IMR-90 (cell line): ENCODE measurements around the gene ADGRV1. TPM values are rescaled to one million over a fixed set of nuclear protein-coding genes. Genes with fewer than 3 reads are reported as not detected.

Experiments
- ATAC-seq: fragments of 200-7000 bp; cut with Tn5 transposase; 2 replicates; pipeline ENCODE4 v1.9.1; 2020; ENCODE audit warnings: low read depth, mild to moderate bottlenecking, moderate library complexity
- BruUV-seq: library from RNA; stranded (reverse); fragments of 400-500 nt; replicated peaks from 2 replicates; lab custom pipeline; 2021; lab: Mats Ljungman, UMichigan
- CTCF ChIA-PET: fragments of 300-600 bp; formaldehyde crosslinking; extraction: SDS; loops from one replicate; lab custom pipeline; 2021; ENCODE audit warnings: antibody characterized with exemption; lab: Yijun Ruan, JAX
- POLR2A ChIA-PET: fragments of 300-600 bp; sonication (Branson Sonifier 250); formaldehyde crosslinking; loops from one replicate; lab custom pipeline; 2022; ENCODE audit warnings: antibody characterized with exemption; ENCODE audit not compliant: unreplicated experiment; lab: Charles Lee
- DNase-seq: peaks from one replicate; pipeline ENCODE4 v3.0.0; 2013
- H2AFZ ChIP-seq: replicated peaks from 2 replicates; pipeline ENCODE3; 2013; ENCODE audit warnings: low read length, mild to moderate bottlenecking; ENCODE audit not compliant: poor library complexity
- H2AK5ac ChIP-seq: 2 replicates; pipeline ENCODE4 v1.6.1; 2013; ENCODE audit warnings: low read depth, low read length, inconsistent platforms
- H2AK9ac ChIP-seq: replicated peaks from 2 replicates; pipeline ENCODE3; 2013; ENCODE audit warnings: mild to moderate bottlenecking, low read depth, low read length, moderate library complexity; ENCODE audit not compliant: poor library complexity
- H2BK120ac ChIP-seq: 2 replicates; pipeline ENCODE4 v1.6.1; 2013; ENCODE audit warnings: low read depth, low read length, inconsistent platforms
- H2BK15ac ChIP-seq: 3 replicates; pipeline ENCODE4 v1.6.1; 2013; ENCODE audit warnings: low read depth, low read length, inconsistent platforms
- H2BK20ac ChIP-seq: 2 replicates; pipeline ENCODE4 v1.6.1; 2013; ENCODE audit warnings: low read depth, mild to moderate bottlenecking, inconsistent platforms, low read length, moderate library complexity
- H2BK5ac ChIP-seq: 2 replicates; pipeline ENCODE4 v1.6.1; 2013; ENCODE audit warnings: mild to moderate bottlenecking, low read depth, low read length, inconsistent platforms; ENCODE audit not compliant: poor library complexity, severe bottlenecking
- H3K14ac ChIP-seq: replicated peaks from 2 replicates; pipeline ENCODE4 v1.6.1; 2013; ENCODE audit warnings: low read depth, low read length, inconsistent platforms
- H3K18ac ChIP-seq: 2 replicates; pipeline ENCODE4 v1.6.1; 2013; ENCODE audit warnings: low read depth, low read length, control low read depth
- H3K23ac ChIP-seq: 2 replicates; pipeline ENCODE4 v1.6.1; 2013; ENCODE audit warnings: low read depth, low read length, inconsistent platforms
- H3K27ac ChIP-seq: 2 replicates; pipeline ENCODE4 v1.5.1; 2013; ENCODE audit warnings: mild to moderate bottlenecking, control low read depth, low read length; ENCODE audit not compliant: insufficient read depth
- H3K27me3 ChIP-seq: 2 replicates; pipeline ENCODE4 v1.6.1; 2013; ENCODE audit warnings: low read length; ENCODE audit not compliant: control insufficient read depth, insufficient read depth
- H3K36me3 ChIP-seq: 2 replicates; pipeline ENCODE4 v1.6.1; 2013; ENCODE audit warnings: low read length, mixed read lengths; ENCODE audit not compliant: control insufficient read depth, insufficient read depth
- H3K4ac ChIP-seq: 2 replicates; pipeline ENCODE4 v1.6.1; 2013; ENCODE audit warnings: low read depth, low read length, inconsistent platforms
- H3K4me1 ChIP-seq: 2 replicates; pipeline ENCODE4 v1.6.1; 2013; ENCODE audit warnings: low read length, mixed read lengths; ENCODE audit not compliant: control insufficient read depth, insufficient read depth
- H3K4me2 ChIP-seq: 2 replicates; pipeline ENCODE4 v1.6.1; 2013; ENCODE audit warnings: low read depth, mild to moderate bottlenecking, control low read depth, low read length, moderate library complexity
- H3K4me3 ChIP-seq: 2 replicates; pipeline ENCODE4 v1.5.1; 2013; ENCODE audit warnings: low read depth, mild to moderate bottlenecking, control low read depth, low read length, moderate library complexity; ENCODE audit not compliant: insufficient read depth
- H3K56ac ChIP-seq: 2 replicates; pipeline ENCODE4 v1.6.1; 2013; ENCODE audit warnings: low read length, inconsistent platforms; ENCODE audit not compliant: insufficient read depth; ENCODE audit errors: extremely low read depth
- H3K79me1 ChIP-seq, 2 experiments: 2 replicates each; pipeline ENCODE4 v1.6.1; 2013; ENCODE audit warnings: low read length in 2 of 2, inconsistent platforms in 1 of 2, low read depth in 1 of 2
- H3K9ac ChIP-seq: 2 replicates; pipeline ENCODE4 v1.6.1; 2013; ENCODE audit warnings: low read depth, low read length, control low read depth
- H3K9me1 ChIP-seq: 2 replicates; pipeline ENCODE4 v1.6.1; 2013; ENCODE audit warnings: low read length, inconsistent platforms; ENCODE audit not compliant: insufficient read depth
- H3K9me3 ChIP-seq: 2 replicates; pipeline ENCODE4 v1.6.1; 2013; ENCODE audit warnings: low read length; ENCODE audit not compliant: control insufficient read depth, insufficient read depth
- H4K20me1 ChIP-seq: 2 replicates; pipeline ENCODE4 v1.6.1; 2013; ENCODE audit warnings: low read length, inconsistent platforms; ENCODE audit not compliant: insufficient read depth
- H4K5ac ChIP-seq: 2 replicates; pipeline ENCODE4 v1.6.1; 2013; ENCODE audit warnings: mild to moderate bottlenecking, low read depth, low read length, control low read depth
- H4K8ac ChIP-seq, 2 experiments: 2 replicates each; pipeline ENCODE4 v1.6.1; 2013; ENCODE audit warnings: low read depth in 2 of 2, low read length in 2 of 2, control low read depth in 1 of 2, inconsistent platforms in 1 of 2
- H4K91ac ChIP-seq: 2 replicates; pipeline ENCODE4 v1.6.1; 2013; ENCODE audit warnings: low read depth, low read length, inconsistent platforms; ENCODE audit not compliant: insufficient read depth
- BHLHE40 ChIP-seq: fragments of 150-350 bp; IDR thresholded peaks from 2 replicates; pipeline ENCODE4 v1.6.1; 2016; ENCODE audit warnings: mild to moderate bottlenecking, low read depth, low read length
- CEBPB ChIP-seq: IDR thresholded peaks from 2 replicates; pipeline ENCODE4 v1.6.1; 2012; ENCODE audit warnings: low read depth, low read length, improper control_type of control experiment
- ELK1 ChIP-seq: fragments of 150-350 bp; IDR thresholded peaks from 2 replicates; pipeline ENCODE4 v1.6.1; 2016; ENCODE audit warnings: low read depth, mild to moderate bottlenecking, low read length, moderate library complexity, borderline replicate concordance
- FOS ChIP-seq: fragments of 150-350 bp; IDR thresholded peaks from 2 replicates; pipeline ENCODE4 v1.6.1; 2016; ENCODE audit warnings: low read depth, low read length
- WGBS, 2 experiments: methylation state at CpG; one replicate each; pipeline versions ENCODE4 v1.1.5 to v1.1.7; 2013; ENCODE audit warnings: missing lambda C conversion rate in 2 of 2; ENCODE audit not compliant: insufficient read length in 1 of 2; ENCODE audit errors: extremely low coverage in 2 of 2; 5-methylcytosine and 5-hydroxymethylcytosine counted together
- dilution Hi-C: fragments of 300-500 bp; cut with HindIII; formaldehyde crosslinking; loops from one replicate; pipeline ENCODE4 v1.14.3; 2018; ENCODE audit warnings: low sequenced_read_pairs; ENCODE audit not compliant: unreplicated experiment
- in situ Hi-C: fragments of 300-500 bp; cut with MboI; formaldehyde crosslinking; loops from 3 replicates; pipeline ENCODE4 v1.14.3; 2019; ENCODE audit warnings: low sequenced_read_pairs, inconsistent platforms, mixed read lengths
- intact Hi-C: fragments of 100-400 bp; cut with micrococcal nuclease; formaldehyde crosslinking; loops from 2 replicates; pipeline ENCODE4 v1.10.0; 2022
- polyA plus RNA-seq, 3 experiments: library from polyadenylated mRNA; depleted of rRNA; stranded (reverse); fragments of >200 nt; gene quantifications; 2 replicates each; pipeline ENCODE4 v1.2.3, GENCODE V29; 2012; ENCODE audit warnings: low replicate concordance in 1 of 3
- total RNA-seq: library from RNA; depleted of rRNA; stranded (reverse); fragments of >200 nt; gene quantifications from 2 replicates; pipeline ENCODE4 v1.2.3, GENCODE V29; 2012

The ADGRV1 gene
- total and polyA plus RNA-seq, 2 of the 4 experiments (the other 2 are of a cell fraction), result under 0.01 TPM; not detected in 1

- Histone ChIP-seq H3K9me3 (no peaks in the 10 kb centered on the region), H3K23ac (no peak overlapping the region), H3K56ac (no peak overlapping the region), H3K4me2 (no peak overlapping the region), H2AK9ac (no peak overlapping the region), H3K9ac (no peak overlapping the region), H3K4me1 (no peaks in the 10 kb centered on the region), H4K91ac (no peak overlapping the region), H2AK5ac (no peak overlapping the region), H3K27me3 (peaks cover 12% of the 10 kb centered on the region), H2AFZ (no peak overlapping the region), H3K79me1 (no peaks in the 10 kb centered on the region), H3K14ac (no peak overlapping the region), H3K27ac (no peak overlapping the region), H2BK20ac (no peak overlapping the region), H3K18ac (no peak overlapping the region), H3K9me1 (no peaks in the 10 kb centered on the region), H4K5ac (no peak overlapping the region), H2BK15ac (no peak overlapping the region), H4K8ac (no peak overlapping the region), H2BK5ac (no peak overlapping the region), H3K4ac (no peak overlapping the region), H4K20me1 (no peaks in the 10 kb centered on the region), H3K36me3 (no peaks in the 10 kb centered on the region), H3K4me3 (no peak overlapping the region), H2BK120ac (no peak overlapping the region)
- no peak for TF ChIP-seq FOS
- TF ChIP-seq BHLHE40, result no peak
- no peak for TF ChIP-seq ELK1
- TF ChIP-seq CEBPB, result no peak
- no peak for ATAC-seq
- intact Hi-C loops (no loop called here), in situ Hi-C loops (no loop called here), dilution Hi-C loops (no loop called here)
- no peak for DNase-seq
- no TSS peak for BruUV-seq
- ChIA-PET CTCF (no interaction called here), POLR2A (no interaction called here)
- no CpG with 5 or more reads among the region's 1 CpG for WGBS, 2 experiments
Measured at GRCh38 chr5:90563108-90563507, 4.5 kb downstream of the ADGRV1 start.
